GM18951 (cell line): Measurements from ENCODE around the gene SUGCT.
"Not testable (repeated sequence)": the region's sequence is repeated elsewhere in the genome, so short reads cannot be mapped to it uniquely, and the experiment has no call there.

Experiments
- POLR2A ChIP-seq: IDR thresholded peaks from 4 replicates; pipeline ENCODE4 v1.6.1; 2011; ENCODE audit warnings: mild to moderate bottlenecking; ENCODE audit not compliant: insufficient read length, insufficient read depth; ENCODE audit errors: extremely low read depth
- in situ Hi-C: fragments of 300-500 bp; cut with MboI; formaldehyde crosslinking; loops from one replicate; pipeline ENCODE4 v1.12.0; 2022; ENCODE audit warnings: low sequenced_read_pairs, mixed read lengths, inconsistent platforms; ENCODE audit not compliant: unreplicated experiment

The SUGCT gene

DNA sequence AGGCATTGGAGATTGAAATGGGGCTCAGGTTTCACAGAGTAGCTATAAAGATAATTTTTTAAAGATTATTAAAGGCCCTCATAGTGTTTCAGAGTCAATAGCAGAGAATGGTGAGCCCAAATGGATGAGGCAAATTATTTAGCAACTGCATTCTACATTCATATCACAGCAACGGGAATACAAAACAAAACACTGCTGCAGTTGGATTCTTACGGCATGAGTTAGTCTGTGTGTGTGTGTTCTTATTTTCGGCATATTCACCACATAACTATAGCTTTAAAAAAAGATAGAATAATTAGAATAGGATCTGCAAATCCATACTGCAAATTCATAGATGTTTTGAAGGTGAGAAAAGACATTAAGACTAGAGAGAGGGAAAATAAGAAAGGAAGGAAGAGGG, 66.0 kb downstream of the SUGCT start:
- TF ChIP-seq POLR2A: no peak
- in situ Hi-C loops: no loop called here

DNA sequence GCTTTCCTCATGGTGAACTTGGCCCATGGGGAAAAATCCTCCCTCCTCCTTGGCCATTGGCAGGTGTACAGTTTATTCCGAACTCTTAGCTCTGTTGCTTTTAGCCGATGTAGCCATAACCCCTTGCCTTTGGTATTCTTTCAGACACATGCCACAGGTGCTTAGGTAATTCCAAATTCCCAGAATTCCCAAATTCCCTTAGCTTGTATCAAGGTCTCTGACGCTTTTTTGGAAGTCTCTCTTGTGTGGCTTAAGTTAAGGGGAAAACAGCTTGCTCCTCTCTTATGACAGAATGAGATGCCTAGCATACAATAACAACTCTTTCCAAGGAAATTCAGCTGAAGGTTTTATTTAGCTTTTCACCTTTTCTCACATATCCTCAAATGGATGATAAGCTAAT, 68.0 kb downstream of the SUGCT start:
- TF ChIP-seq POLR2A: no peak
- in situ Hi-C loops: no loop called here

DNA sequence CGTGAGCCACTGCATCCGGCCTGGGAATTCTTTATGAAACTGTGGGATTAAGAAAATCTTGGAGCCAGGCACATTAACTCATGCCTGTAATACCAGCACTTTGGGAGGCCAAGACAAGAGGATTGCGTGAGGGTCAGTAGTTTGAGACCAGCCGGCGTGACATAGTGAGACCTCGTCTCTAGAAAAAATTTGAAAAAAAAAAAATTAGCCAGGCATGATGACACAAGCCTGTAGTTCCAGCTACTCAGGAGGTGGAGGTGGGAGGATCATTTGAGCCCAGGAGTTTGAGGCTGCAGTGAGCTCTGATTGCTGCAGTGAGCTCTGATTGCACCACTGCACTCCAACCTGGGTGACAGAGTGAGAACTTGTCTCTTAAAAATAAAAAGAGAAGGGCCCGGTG, 69.8 kb downstream of the SUGCT start:
- no peak for TF ChIP-seq POLR2A
- in situ Hi-C loops: no loop called here

DNA sequence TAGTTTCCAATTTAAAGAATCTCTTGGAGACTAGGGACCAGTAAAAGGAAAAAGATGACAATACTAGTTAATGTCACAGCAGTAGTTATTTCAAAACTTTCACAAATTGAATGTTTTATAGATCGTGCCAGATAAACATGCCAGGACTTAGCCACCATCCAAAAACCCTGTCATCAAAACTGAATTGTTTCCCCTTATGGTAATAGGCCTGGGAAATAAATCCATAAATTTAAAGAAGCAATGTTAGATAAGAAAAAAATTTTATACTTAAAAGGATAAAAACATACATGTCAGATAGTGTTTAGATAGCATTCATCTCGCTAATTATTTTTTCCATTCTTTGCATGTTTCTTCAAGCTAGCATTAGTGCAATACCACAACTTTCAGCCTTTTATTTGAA, 71.2 kb downstream of the SUGCT start:
- in situ Hi-C loops: no loop called here
- TF ChIP-seq POLR2A: no peak

DNA sequence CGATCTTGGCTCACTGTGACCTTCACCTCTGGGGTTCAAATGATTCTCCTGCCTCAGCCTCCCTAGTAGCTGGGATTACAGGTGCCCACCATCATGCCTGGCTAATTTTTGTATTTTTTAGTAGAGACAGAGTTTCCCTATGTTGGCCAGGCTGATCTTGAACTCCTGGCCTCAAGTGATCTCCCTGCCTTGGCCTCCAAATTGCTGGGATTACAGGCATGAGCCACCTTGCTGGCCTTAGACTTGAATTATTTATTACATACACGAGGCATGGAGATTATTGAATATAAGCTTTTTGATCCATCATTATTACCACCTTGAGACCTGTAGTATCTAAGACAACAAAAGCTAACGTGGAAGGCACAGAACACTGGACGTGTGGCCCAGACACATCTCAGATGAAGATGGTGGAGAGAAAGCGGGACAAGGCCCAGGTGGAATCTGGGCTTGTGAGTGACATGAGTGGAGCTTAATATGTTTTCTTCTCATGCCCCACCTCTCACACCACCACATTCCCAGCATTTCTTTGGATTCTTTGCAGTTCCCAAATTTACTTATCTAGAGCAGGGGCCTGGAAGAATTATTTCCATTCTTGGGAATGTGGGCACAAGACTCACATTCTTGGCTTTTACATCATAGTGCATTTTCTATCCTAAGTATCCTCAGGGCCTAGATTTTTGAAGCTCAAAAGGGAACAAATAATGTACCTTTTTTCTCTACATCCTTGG, 76.6 kb downstream of the SUGCT start:
- in situ Hi-C loops: no loop called here

DNA sequence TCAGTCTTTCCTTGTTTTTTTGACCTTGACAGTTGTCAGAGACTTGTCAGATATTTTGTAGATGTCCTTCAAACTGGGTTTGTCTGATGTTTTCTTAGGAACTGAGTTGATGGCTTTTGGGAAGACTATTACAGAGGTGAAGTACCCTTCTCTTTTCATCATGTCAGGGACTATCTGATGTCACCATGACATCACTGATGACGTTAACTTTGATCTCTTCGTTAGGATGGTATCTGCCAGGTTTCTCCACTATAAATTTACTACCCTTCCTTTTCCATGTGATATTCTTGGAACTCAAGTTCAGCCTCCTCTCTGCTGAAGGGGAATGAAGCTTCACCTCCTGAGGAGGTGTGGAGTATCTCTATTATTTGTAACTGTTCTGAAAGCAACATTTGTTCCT, 78.5 kb downstream of the SUGCT start:
- no peak for TF ChIP-seq POLR2A
- in situ Hi-C loops: no loop called here

More for the DNA sequence above, 76.6 kb downstream of the SUGCT start:
- TF ChIP-seq POLR2A: no peak

DNA sequence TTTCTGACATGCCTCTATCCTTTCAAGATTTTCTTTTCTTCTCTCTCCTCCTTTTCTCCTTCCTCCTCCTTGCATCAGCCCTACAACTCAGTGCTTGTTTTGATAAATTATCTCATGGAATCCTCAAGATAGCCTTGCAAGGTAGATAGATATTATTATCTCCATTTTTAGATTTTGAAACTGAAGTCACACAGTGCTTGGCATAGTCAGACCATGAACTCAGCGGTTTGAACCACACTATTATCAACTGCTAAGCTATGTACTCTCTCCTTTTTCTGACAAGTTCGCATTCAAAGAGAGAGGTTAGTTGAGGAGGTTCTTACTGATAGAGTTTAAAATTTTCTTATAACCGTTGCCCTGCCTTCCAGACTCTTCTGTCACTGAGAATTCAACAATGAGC, 79.1 kb downstream of the SUGCT start:
- in situ Hi-C loops: no loop called here
- no peak for TF ChIP-seq POLR2A

DNA sequence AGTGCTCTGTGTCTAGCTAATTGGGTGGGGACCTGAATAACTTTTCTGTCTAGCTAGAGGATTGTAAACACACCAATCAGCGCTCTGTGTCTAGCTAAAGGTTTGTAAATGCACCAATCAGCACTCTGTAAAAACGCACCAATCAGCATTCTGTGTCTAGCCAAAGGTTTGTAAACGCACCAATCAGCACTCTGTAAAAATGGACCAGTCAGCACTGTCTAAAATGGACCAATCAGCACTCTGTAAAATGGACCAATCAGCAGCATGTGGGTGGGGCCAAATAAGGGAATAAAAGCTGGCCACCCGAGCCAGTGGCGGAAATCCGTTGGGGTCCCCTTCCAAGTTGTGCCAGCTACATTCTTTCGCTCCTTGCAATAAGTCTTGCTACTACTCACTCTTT, 83.8 kb downstream of the SUGCT start:
- in situ Hi-C loops: not testable (repeated sequence)

DNA sequence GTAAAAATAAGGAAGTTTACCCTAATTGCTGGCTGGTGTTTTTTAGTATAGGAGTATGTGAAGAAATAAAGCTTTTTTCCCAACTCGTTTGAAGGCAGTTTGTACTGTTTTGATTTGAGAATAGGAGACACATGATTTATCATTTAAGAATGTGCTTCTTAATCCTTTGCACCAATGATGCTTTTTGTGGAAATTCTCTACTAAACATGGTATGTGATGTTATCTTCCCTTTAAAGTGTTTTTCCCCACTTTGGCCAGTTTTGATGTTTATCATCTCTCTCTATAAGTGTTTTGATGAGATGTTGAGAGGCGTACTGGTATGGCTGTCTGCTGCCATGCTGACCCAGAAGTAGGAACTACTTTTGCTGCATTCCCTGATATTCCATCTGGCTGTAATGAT, 85.1 kb downstream of the SUGCT start:
- TF ChIP-seq POLR2A: no peak
- in situ Hi-C loops: no loop called here

- in situ Hi-C loops: no loop called here
- no peak for TF ChIP-seq POLR2A
These were observed 85.7 kb downstream of the SUGCT start for GRCh38 chr7:40220421-40220911.

- TF ChIP-seq POLR2A: no peak
- in situ Hi-C loops: no loop called here
These were observed 87.0 kb downstream of the SUGCT start for GRCh38 chr7:40221836-40222235.

- no peak for TF ChIP-seq POLR2A
- in situ Hi-C loops: no loop called here
These were observed 88.8 kb downstream of the SUGCT start for GRCh38 chr7:40223451-40224127.

GRCh38 chr7:40230101-40230500, 95.3 kb downstream of the SUGCT start:
- in situ Hi-C loops: no loop called here
- no peak for TF ChIP-seq POLR2A

DNA sequence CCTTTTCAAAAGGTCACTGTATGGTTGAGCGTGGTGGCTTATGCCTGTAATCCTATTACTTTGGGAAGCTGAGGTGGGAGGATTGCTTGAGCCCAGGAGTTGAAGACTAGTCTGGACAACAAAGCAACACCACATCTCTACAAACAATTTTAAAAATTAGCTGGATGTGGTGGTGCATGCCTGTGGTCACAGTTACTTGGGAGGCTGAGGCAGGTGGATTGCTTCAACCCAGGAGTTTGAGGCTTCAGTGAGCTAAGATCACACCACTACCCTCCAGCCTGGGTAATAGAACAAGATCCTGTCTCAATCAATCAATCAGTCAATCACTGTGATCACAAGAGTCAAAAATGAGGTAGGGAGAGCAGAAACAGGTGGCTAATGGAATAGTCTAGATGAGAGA, 97.0 kb downstream of the SUGCT start:
- in situ Hi-C loops: no loop called here
- TF ChIP-seq POLR2A: no peak
